ENCODE results near the gene FOXJ1.

Gene FOXJ1

DNA sequence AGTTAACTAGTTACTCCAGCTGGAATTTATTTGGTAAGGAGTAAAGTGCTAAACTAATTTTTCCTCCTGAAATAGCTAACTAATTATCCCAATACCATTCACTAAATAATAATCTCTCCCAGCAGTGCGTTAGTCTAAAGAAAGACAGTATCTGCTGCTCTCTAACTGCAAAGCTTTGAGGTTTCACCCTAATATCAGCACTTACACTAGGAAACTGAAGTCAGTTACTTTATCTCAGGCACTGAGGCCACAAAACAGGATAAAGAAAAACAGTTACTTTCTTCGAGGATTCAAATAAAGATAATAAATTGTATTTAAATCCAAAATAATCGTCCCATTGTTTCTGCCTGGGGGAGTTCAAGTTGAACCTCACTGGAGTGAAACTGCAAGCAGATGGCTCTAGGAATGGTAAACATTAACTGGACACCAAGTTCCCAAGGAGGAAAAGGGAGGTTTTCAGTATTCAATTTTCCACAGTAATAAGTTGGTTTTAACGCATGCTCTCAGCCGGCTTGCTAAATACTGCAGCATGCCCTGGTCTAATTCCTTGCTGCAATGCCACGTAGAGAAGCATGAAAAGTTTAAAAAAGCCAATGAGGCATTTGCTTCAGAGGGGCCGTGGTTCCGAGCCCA, 20.0 kb upstream of the FOXJ1 start:
- DNase-seq (ENCODE audit: low read depth, low spot score) = no peak

GRCh38 chr17:76159157-76159556, 18.1 kb upstream of the FOXJ1 start:
- DNase-seq (ENCODE audit: low read depth, low spot score) = no peak

- no peak for DNase-seq (ENCODE audit: low read depth, low spot score)
Measured at GRCh38 chr17:76157759-76158158, 16.7 kb upstream of the FOXJ1 start.

DNA sequence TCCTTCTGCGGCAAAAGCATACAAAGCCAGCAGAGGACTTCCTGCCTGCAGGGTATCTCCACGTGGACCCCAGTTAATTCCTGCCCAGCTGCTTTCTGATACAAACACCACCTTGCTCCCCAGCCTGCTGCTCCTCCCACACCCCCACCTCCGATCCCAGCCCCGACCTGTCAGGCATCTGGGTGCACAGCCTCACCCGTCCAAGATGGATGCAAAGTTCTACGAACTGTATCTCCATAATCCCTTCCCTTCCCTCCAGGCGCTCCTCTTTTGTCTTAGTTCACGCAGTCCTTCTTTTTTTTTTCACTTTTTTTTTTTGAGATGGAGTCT, 15.6 kb upstream of the FOXJ1 start:
- DNase-seq (ENCODE audit: low read depth, low spot score) = no peak

GRCh38 chr17:76155988-76156661, 15.1 kb upstream of the FOXJ1 start:
- no peak for DNase-seq (ENCODE audit: low read depth, low spot score)

GRCh38 chr17:76154936-76155845, 14.1 kb upstream of the FOXJ1 start:
- no peak for DNase-seq (ENCODE audit: low read depth, low spot score)

DNA sequence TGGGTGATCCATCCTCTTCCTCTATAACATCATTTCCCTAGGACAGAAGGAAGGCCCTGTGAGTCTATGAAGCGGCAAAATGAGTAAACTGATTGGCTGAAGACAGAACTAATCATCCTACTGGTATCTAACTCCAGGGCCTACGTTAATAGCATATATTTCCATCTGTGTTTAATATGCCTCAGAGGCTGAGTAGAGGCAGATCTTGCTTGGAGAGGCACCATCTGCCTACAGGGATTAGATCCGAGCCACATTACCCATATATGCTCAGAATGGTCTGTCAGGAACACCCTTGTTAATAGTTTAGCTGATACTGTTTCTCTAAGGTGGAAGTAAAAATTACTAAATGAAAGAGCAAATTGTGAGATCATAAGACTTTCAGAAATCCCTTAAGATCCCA, 13.2 kb upstream of the FOXJ1 start:
- DNase-seq (ENCODE audit: low read depth, low spot score) = no peak

DNA sequence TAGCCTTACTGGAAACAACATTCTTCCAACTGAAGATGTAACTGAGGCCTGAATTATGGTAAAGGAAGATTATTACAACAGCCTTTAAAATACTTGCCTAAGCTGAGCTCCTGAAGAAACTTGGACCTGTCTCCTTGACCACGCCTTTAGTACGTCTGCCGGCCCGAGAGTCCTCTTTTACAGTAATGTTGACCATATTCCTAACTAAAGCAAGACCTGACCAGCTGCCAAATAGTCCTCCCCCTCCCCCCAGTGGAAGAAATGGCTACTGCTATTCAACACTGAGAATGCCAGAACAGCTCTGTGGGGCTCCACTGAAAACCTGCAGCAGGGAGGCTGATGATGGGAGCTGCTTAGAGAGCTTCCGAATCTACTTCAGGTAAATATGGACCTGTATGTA, 12.6 kb upstream of the FOXJ1 start:
- no peak for DNase-seq (ENCODE audit: low read depth, low spot score)

DNA sequence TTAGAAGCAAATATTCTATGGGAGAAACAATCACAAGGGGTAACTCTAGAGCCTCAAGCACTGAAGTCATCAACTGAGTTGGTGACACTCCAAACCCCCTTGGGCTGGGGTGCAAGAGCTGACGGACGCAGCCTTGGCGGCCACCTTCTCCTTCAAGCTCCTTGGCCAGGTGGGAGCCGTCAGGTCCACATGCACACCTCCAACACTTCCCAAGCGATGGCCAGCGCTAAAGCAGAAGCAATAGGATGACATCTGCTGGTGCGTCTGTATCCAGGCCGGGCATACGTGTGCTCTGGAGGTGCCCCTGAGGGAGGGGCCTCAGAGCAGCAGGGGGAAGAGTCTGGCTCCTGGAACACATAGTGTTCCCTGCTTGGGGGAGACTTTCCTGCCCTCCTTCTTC, 12.2 kb upstream of the FOXJ1 start:
- no peak for DNase-seq (ENCODE audit: low read depth, low spot score)

DNA sequence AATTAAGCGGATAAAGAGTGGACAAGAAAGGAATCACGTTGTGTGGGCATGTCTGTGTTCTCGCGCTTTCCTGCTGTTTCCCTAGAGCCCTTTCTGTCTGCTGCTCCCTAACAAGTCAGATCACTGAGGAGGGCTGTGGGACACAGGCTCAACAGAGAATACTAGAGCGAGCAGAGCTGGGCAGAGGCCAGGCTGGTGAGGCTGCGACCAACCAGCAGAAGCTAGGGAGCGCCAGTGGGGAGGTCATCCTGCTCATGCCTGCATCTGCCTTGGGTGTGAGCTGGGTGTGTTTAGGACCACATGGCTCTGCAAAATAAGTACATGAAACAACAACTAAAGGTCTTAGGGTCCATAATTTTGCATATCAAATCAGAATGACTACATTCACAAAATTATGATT, 11.5 kb upstream of the FOXJ1 start:
- DNase-seq (ENCODE audit: low read depth, low spot score) = no peak

- no peak for DNase-seq (ENCODE audit: low read depth, low spot score)
Measured at GRCh38 chr17:76151896-76152454, 10.9 kb upstream of the FOXJ1 start.

DNA sequence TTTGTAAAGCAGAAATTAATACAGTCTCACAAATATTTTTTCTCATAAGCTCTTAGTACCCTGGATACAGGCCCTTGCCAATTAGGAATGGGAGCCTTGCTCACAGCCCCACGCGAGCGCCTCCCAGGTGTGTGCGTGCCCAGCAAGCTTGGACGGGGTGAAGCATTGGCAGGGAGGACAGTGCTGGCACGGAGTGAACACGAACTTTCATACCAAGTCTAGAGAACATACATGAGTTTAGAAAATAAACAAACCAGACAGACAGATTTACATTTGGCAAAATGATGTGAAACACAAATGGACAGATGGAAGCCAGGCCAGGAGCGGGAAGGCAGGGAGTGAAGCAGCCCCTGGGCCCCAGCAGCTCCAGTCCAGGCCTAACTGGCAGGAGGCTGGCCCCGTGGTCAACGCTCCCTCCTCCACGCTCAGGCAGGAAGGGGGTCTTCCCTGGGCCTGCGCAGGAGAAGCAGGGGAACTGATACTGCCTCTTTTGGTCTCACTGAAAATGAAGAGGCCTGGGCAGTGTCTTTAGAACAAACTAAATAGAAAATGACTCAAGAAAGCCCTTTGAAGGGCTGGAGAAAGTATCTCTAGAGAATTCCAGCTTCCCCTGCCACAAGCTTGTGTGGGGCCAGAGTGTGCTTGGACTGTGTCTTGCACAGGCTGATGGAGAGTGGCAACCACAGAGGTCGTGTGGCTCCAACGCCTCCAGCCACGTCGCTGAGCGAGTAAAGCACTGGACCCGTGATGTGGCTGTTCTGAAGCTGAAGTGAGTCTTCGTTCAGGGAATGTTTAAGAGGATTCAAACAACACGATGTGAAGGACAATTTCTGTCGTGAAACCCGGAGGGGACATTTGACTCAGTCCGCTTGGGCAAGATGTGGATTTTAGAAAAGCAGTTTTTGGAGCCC, 9.9 kb upstream of the FOXJ1 start:
- no peak for DNase-seq (ENCODE audit: low read depth, low spot score)

DNA sequence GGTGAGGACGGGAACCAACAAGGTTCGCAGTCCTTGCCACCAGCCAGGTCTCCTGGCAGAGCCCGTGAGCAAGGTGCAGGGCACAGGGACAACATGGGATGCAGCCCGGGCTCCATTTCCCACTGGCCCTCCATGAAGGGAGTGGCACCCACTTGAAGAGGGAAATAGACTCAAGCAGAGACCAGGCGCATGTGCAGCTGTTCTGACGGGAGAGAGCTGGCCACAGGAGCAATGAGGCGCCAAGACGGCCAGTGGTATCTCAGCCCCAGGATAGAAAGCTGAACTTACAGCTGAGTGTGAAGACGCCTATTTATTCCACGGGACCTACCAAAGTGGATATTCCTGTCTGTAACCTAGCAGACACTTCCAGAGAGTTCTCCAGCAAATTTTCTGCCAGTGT, 8.2 kb upstream of the FOXJ1 start:
- no peak for DNase-seq (ENCODE audit: low read depth, low spot score)

DNA sequence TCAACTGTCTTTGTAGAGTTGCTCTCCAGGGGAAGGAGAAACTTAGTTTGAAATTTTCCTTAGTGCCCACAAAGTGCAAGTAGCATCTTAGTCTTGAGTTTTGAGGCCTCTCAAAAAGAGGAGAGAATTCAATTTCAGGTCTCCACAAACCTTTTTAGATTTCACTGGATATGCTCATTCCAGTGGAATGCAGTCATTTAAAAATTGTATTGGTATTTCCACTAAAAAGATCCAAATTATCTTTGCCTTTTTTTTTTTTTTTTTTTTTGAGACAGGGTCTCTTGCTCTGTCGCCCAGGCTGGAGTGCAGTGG, 6.9 kb upstream of the FOXJ1 start:
- no peak for DNase-seq (ENCODE audit: low read depth, low spot score)

DNA sequence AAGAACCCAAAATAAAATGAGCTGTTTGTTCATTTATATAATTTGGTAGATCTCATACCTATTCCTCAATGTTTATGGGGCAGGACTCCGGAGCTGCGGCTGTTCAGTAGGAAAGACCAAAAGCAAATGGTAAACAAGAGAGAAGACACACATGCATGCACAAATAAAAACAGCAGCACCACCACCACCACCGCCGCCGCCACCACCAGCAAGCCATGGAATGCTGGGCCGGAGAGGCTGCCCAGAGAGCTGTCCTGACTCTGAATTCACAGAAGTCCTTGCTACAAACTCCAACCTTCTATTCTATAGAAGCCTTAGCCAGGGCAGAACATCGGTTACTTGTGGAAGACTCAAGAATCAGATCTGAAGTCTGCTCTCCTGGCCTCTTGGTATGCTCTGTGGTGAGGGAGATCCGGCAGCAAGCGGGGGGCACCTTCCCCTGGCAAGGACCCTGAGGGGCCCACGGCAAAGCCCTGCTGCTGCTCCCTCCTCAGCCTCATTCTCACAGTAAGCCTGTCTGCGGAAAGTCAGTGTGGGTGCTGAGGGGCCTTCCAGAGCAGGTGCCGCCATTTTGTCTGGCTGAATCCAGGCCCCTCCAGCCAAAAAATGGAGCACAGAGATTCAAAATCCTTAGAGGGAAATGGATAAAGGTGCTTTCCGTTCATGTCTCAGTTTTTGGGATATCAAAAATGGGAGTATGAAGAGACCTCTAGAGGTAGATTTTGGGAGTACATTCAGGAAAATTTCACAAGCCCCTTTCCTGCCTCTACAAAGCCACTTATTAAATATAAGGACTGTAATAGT, 6.4 kb upstream of the FOXJ1 start:
- no peak for DNase-seq (ENCODE audit: low read depth, low spot score)

- DNase-seq (ENCODE audit: low read depth, low spot score) = no peak
Measured at GRCh38 chr17:76146053-76146851, 5.2 kb upstream of the FOXJ1 start.

DNA sequence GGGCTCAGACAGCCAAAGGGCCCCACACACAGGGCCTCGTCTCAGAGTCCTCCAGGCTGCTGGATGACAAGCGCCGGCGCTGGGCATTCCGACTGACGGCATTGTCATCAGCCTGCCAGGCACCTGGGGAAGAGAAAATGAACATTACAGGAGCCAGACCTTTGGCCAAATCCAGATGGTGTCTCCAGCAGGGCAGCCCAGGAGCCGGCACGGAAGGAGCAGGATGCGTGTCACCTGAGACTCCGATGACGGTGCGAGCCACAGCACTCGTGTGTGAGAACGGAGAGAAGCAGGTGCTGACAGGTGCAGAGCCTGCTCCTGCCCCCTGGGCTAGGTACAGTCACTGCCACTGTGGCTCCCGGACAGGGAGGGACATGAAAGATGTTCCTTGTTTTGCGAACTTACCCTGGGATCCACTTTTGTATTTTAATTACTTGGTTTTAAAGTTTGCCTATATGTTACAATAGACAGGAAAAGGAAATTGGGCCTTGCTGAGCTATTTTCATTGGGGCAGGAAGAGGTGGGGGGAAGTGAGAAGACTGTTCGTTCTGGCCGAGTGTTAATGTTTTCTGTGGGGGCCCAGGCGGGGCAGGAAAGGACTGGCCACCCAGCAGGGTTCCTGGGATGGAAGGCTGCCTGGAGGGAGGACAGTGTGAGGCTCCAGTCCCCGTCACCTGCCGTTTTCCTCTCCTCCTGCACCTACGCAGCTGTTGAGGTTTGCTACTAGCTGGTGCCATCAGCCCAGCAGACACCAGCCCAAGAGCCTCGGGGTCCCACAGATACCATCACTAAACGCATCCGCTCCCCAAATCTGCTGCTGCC, 4.4 kb upstream of the FOXJ1 start:
- DNase-seq (ENCODE audit: low read depth, low spot score) = no peak

DNA sequence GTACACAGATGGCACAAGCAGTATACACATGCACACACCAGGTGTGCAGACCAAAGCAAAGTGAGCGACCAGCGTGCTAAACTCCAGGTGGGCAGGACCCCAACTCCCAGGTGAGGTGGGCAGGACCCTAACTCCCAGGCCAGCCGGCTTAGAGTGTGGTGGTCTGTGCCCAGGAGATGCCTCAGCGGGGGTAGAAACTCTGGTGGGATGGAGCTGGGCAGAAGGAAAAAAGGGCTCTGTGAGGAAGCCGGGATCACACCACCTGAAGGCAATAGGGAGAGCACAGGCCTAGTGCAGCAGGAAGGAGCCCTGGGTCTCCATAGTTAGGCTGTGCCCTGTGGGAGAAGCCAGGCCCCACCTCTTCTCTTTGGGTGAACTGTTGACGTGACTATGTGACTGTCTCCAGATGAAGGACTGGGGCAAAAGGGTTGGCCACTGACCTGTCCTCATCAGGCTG, 1.6 kb upstream of the FOXJ1 start:
- DNase-seq (ENCODE audit: low read depth, low spot score) = no peak

GRCh38 chr17:76142039-76142584, 1.1 kb upstream of the FOXJ1 start:
- DNase-seq (ENCODE audit: low read depth, low spot score) = no peak

All from iPS DF 19.7 (cell line).